MG63 (cell line): Measurements from ENCODE around the gene PTPRM. TPM values are rescaled to one million over a fixed set of nuclear protein-coding genes. Genes with fewer than 3 reads are reported as not detected.

Experiments used
- DNase-seq: peaks from one replicate; pipeline ENCODE4 v3.0.0-alpha.2; 2020
- H3K27me3 ChIP-seq: fragments of 250-450 bp; sonication (Bioruptor Pico); 2 replicates; pipeline ENCODE4 v1.5.1; 2020; ENCODE audit warnings: mild to moderate bottlenecking, moderate library complexity
- H3K36me3 ChIP-seq: fragments of 250-450 bp; sonication (Bioruptor Pico); 2 replicates; pipeline ENCODE4 v1.5.1; 2020; ENCODE audit warnings: mild to moderate bottlenecking, moderate library complexity
- H3K4me3 ChIP-seq: fragments of 250-450 bp; sonication (Bioruptor Pico); 2 replicates; pipeline ENCODE4 v1.5.1; 2020; ENCODE audit warnings: mild to moderate bottlenecking, moderate library complexity
- H3K9me3 ChIP-seq: fragments of 250-450 bp; sonication (Bioruptor Pico); 2 replicates; pipeline ENCODE4 v1.5.1; 2020; ENCODE audit warnings: mild to moderate bottlenecking, moderate library complexity
- total RNA-seq: library from RNA; depleted of rRNA; stranded (reverse); fragments of >200 nt; shearing (Covaris generic); gene quantifications from 2 replicates; pipeline ENCODE4 v1.2.3, GENCODE V29; 2014; ENCODE audit warnings: low replicate concordance

PTPRM gene
- total RNA-seq, 1 experiment from 2014 or later = 13.2 TPM

DNA sequence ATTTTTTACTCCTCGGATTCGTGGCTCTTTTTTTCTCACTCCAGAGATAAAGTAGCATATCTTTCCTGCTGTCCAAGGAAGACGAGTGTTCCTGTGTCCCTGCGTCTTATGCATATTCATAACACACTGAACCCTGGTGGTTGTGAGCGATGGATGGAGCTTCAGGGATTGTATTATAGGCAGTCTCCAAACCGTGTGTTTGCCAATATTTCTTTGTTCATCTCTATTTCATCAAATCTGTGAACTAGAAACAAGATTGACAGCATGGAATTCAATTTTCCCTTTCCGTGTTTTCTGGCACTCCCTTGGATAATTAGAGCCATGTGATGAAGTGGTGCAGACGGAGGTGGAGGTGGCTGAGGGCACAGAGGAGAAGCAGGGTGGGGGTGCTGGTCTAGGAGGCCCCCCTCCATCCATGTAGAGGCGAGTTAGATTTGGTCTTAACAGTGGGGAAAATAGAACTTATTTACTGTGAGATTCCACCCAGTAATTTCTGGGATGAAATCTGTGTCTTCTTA lies 240.9 kb downstream of the PTPRM start:
- Histone ChIP-seq H3K4me3 (no peak overlapping the region), H3K9me3 (no peaks in the 10 kb centered on the region), H3K36me3 (no peaks in the 10 kb centered on the region), H3K27me3 (no peaks in the 10 kb centered on the region)
- DNase-seq = no peak

DNA sequence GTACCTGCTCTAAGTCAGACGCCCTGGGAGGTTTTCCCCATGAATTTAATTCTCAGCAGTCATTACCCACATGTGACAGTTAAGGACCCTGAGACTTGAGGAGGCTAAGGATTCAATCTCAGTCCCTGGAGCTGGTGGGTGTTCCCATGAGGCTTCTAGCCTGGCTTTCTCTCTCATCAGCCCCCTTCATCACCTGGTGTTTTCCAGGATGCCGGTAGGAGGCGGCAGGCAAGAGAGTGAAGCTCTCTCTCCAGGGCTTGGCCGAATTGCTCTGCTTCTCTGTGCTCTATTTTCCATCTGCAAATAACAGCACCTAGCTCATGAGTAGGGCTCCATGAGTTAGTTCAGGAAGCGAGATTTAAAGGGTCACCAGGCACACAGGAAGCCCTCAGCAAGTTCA lies 241.9 kb downstream of the PTPRM start:
- no peaks in the 10 kb centered on the region for H3K36me3 ChIP-seq
- H3K4me3 ChIP-seq = no peak overlapping the region
- no peaks in the 10 kb centered on the region for H3K27me3 ChIP-seq
- H3K9me3 ChIP-seq = no peaks in the 10 kb centered on the region; the same call in 1 of the 2 replicates
- DNase-seq = no peak

DNA sequence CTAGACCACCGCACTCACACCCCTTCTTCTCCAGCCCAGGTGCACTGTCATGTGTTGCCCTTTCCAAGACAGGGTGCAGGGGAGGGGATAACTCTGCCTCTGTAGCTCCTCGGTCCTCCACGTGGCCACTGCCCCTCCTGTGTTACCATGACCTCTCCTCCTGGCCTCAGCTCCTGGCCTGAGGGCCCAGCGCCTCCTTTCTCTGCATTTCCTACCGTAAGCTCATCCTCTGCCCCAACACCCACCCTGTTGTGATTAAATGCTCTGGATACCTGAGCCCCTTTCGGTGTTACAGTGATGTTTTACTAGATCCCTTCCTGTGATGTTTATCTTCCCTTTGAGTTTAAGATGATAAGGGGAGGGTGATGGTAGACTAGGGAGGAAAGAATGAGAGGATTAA lies 242.3 kb downstream of the PTPRM start:
- no peak for DNase-seq
- Histone ChIP-seq H3K36me3 (no peaks in the 10 kb centered on the region), H3K9me3 (no peaks in the 10 kb centered on the region; the same call in 1 of the 2 replicates), H3K4me3 (no peak overlapping the region), H3K27me3 (no peaks in the 10 kb centered on the region)

DNA sequence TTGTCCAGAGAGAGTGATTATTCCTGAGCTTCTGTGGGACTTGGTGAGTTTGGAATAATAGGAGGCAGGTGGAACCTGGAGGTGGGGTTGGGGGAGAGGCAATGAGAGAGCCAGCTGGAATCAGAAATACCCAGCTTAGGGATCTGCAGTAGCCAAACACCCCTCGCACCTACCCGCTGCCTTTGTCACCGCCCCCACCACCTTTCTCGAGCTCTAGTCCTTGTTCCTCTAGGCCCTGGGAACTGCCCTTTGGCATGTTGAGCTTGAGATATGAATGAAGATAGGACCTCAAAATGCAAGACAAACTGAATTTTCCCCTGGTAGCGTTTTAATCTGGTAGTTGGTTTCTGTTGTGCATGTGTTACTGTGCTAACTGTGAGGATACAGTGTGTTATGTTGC lies 242.9 kb downstream of the PTPRM start:
- Histone ChIP-seq H3K36me3 (no peaks in the 10 kb centered on the region), H3K4me3 (no peak overlapping the region), H3K27me3 (no peaks in the 10 kb centered on the region), H3K9me3 (peaks cover 5% of the 10 kb centered on the region)
- DNase-seq = no peak

DNA sequence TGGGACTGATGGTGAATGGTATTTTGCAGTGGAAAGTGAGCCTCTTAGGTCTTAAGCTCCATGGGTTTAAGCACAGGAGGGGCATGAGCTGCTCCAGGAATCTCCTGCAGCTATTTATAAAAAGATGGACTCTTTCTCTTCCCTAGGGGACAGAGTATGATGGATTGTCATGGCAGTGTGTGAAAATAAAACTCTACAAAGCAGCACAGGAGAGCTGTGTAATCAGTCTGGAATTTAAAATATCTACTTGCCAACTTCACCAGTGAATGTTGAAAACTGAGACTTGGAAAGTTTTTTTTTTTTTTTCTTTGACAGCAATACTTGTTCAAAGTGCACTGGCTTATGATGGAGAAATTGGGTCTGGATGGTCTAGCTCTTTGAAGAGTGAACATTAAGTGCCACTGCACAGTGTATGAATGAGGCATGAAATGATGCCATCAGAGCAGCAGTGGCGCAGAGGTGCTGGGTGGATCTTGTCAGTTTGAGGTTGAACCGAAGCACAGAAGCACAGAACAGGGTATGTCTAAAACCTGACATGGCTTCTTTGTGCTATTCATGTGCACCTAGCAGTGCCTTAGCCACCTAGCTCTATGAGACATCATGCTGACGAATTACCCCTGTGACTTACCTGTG lies 245.4 kb downstream of the PTPRM start:
- Histone ChIP-seq H3K36me3 (no peaks in the 10 kb centered on the region), H3K27me3 (no peaks in the 10 kb centered on the region), H3K4me3 (no peak overlapping the region), H3K9me3 (peaks cover 9% of the 10 kb centered on the region)
- no peak for DNase-seq

DNA sequence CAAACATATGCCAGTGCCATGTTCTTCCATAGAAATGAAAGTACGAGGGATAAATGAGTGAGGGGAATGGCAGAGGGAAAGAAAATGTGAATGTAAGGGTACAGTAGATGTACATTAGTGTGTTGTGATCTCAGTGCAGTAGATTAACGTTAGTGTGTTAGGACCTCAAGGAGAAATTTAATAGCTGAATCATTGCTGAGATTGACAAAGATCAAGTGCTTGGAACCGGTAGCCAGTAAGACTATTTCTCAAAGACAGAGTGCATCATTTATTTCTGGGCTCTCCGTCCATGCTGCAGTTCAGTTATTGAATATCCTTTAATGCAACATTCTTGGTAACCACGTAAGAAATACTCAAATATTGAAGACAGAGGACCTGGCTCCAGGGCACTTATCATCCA lies 246.0 kb downstream of the PTPRM start:
- H3K4me3 ChIP-seq = no peak overlapping the region
- peaks cover 9% of the 10 kb centered on the region for H3K9me3 ChIP-seq
- DNase-seq = no peak
- H3K36me3 ChIP-seq = no peaks in the 10 kb centered on the region
- H3K27me3 ChIP-seq = no peaks in the 10 kb centered on the region

DNA sequence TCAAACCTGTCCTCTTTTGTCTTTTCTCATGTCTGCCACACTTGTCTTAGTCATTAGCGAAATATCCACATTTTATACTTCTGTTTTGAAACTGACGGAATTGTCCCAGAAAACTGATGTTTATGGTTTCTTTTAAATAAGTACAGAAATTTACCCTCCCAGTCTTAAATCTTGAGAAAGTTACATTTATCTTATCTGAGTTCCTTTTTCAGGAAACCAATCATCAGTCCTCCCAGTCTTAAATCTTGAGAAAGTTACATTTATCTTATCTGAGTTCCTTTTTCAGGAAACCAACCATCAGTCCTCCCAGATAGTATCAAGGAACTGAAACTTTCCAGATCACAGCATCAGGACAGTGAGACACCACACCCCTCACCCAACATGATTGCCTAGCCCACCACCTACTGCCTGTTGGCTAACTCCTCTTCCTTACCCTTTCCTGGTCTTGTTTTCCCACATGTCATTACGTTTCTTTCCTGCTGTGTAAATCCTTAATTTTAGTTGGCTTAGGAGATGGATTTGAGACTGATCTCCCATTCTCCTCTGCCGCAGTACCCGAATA lies 247.7 kb downstream of the PTPRM start:
- DNase-seq = no peak
- no peak overlapping the region for H3K4me3 ChIP-seq
- H3K27me3 ChIP-seq = no peaks in the 10 kb centered on the region

DNA sequence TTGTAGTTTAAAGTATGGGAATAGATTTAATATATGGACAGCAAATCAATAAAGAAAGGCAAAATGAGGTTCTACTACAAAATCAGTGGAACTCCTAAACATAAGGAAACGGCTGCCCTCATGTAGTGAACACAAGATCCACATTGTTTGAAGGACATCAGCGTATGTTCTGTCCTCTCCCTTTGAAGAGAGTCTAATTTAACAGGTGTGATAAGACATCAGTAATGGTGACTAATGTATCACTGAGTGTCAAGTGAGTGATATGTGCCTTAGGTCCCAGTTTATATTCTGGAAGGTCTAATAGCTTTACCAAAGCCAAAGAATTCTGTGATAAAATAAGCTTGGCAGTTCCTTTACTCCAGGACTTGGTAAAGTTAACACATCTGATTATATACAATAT lies 248.7 kb downstream of the PTPRM start:
- Histone ChIP-seq H3K9me3 (peaks cover 9% of the 10 kb centered on the region), H3K36me3 (no peaks in the 10 kb centered on the region), H3K4me3 (no peak overlapping the region), H3K27me3 (no peaks in the 10 kb centered on the region)
- no peak for DNase-seq

More for the DNA sequence above, 247.7 kb downstream of the PTPRM start:
- H3K36me3 ChIP-seq = no peaks in the 10 kb centered on the region
- peaks cover 9% of the 10 kb centered on the region for H3K9me3 ChIP-seq

DNA sequence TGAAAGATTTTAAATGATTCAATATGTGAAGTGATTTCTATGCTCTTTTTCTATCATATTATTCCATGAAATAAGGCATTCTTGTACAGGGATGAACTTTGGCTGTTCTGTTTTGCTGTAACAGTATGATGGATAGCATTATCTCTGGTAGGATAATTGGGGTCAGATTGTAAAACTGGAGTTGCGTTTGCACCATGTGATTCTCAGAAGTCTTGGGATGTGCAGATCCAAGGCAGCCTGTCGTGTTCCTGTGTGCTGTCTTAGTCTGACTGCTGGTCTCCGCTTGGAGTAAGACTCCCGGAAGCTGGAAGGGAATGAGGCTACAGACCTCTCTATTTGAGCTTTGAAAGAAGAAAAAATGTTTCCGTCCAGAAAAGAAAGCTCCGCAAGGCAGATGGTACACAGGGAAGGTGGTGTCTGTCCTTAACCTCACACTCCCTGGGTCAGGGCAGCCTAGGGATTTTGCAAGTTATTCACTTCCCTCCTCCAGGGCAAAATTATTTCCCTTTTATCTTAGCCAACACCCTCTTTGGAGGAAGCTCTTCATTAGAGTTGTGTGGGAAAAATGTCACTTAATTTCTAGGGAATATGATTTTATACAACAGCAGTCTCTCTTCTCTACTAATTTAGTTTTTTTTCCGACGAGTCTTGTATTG lies 250.6 kb downstream of the PTPRM start:
- DNase-seq = no peak
- Histone ChIP-seq H3K4me3 (no peak overlapping the region), H3K9me3 (peaks cover 9% of the 10 kb centered on the region), H3K36me3 (no peaks in the 10 kb centered on the region), H3K27me3 (no peaks in the 10 kb centered on the region)

DNA sequence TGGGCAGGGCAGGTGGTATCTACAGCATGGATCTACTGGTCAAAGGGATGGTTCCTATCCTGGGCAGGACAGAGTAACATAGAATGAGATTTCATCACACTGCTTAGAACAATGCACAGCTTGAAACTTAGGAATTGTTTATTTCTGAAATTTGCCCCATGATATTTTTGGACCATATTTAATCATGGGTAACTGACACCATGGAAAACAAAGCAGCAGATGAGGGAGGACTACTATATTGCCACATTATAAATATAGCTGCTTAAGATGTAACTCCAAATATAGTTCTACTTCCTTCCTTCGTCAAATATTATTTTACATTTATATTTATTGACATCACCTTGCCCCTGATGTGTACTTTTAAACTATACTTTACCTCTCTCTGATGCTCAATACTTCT lies 254.7 kb downstream of the PTPRM start:
- Histone ChIP-seq H3K9me3 (no peaks in the 10 kb centered on the region), H3K4me3 (no peak overlapping the region), H3K27me3 (no peaks in the 10 kb centered on the region), H3K36me3 (no peaks in the 10 kb centered on the region)
- no peak for DNase-seq

DNA sequence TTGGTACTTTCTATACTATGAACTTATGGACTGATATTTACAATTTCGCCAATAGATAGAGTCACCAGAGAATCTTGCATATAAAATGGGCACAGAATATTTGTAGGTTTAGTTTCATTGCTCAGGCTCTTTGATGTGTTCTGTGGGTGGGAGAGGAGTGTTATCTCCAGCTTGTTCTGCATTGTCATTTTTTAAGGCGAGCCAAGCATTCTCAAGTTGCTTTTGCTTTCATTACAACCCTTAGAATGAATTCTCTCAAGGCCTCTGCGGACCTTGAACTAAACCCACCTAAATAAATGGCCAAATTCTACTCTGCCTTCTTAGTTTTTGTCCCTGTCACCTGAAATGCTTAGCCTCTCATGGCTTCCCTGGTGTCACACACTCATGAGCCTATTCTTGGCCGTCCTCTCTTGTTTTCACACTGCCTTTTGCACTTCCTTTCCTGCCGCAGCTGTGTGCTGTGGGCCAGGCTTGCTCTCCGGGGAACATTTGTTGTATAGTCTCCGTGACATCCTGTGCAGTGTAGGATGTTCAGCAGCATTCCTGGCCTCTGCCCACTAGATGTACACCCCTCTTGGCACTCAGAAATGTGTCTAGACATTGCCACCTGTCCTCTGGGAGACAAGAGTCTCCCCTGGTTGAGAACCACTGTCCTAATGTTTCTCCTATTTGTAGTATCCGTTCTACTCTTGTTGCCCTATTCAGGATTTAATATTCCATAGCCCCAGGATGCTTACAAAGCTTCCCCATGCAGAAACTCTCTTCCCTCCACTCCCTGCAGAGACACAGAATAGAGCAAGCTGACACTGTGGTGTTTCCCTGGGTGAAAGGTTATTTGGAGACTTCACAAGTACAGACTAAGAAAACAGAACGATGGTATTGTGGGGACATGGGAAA lies 255.6 kb downstream of the PTPRM start:
- DNase-seq = no peak
- Histone ChIP-seq H3K4me3 (no peak overlapping the region), H3K9me3 (no peaks in the 10 kb centered on the region), H3K36me3 (no peaks in the 10 kb centered on the region), H3K27me3 (no peaks in the 10 kb centered on the region)

DNA sequence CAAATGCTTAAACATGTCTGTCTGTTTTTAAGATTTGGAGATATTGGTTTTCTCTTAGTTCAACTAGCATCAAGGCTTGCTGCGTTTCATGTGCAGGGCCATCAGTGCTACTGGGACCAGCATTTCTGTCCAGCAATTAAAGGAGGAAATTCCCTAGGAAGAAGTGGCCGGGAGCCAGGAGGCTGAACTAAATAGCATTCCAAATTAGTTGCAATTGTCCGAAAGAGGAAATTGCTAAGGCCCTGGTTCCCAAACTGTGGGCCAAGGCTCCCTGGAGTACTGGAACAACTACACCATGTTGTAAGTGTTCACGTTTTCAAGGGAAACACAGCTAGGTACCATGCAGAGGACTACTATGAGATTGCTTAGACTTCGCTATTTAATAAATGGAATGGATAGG lies 257.9 kb downstream of the PTPRM start:
- DNase-seq = no peak
- H3K27me3 ChIP-seq = no peaks in the 10 kb centered on the region
- H3K9me3 ChIP-seq = no peaks in the 10 kb centered on the region
- H3K4me3 ChIP-seq = no peak overlapping the region
- no peaks in the 10 kb centered on the region for H3K36me3 ChIP-seq

DNA sequence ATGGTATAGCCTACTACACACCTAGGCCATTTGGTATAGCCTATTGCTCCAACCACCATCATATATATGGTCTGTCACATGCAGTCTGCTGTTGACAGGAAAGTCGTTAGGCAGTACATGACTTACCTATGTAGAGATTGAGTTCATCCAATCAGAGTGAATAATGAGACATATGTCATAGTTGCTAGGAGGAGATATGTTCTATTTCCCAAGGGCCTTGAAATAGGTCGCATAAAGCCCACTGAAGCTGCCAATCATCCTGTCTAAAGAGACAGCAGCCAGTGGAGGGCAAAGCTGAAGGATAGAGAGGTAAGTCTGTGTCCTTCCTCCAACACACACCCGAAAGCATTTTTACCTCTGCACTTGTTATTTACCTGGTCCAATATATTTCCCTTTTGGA lies 263.4 kb downstream of the PTPRM start:
- Histone ChIP-seq H3K36me3 (no peaks in the 10 kb centered on the region), H3K27me3 (no peaks in the 10 kb centered on the region), H3K9me3 (peaks cover 4% of the 10 kb centered on the region; the same call in 1 of the 2 replicates), H3K4me3 (no peak overlapping the region)
- no peak for DNase-seq

DNA sequence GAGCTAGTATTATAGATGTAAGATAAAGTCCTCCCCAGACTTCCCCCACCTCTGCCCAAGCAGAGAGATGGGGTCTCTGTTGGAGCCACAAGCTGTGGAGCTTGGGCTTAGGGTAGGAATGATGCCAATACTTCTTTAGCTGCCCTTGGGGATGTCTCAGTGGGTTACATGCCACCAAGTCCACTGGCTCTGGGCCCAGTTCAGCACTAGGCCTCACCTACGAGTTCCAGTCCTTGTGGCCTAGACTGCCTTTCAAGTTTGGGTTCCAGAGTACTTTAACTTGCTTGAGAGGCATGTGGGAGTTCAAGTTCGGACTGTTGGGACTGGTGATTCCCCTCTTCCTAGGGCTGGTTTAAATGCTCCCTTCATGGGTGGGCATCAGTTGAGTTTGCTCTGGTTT lies 272.4 kb downstream of the PTPRM start:
- DNase-seq = no peak
- H3K9me3 ChIP-seq = peaks cover 3% of the 10 kb centered on the region; the same call in 1 of the 2 replicates
- H3K4me3 ChIP-seq = no peak overlapping the region
- no peaks in the 10 kb centered on the region for H3K36me3 ChIP-seq
- H3K27me3 ChIP-seq = no peaks in the 10 kb centered on the region

DNA sequence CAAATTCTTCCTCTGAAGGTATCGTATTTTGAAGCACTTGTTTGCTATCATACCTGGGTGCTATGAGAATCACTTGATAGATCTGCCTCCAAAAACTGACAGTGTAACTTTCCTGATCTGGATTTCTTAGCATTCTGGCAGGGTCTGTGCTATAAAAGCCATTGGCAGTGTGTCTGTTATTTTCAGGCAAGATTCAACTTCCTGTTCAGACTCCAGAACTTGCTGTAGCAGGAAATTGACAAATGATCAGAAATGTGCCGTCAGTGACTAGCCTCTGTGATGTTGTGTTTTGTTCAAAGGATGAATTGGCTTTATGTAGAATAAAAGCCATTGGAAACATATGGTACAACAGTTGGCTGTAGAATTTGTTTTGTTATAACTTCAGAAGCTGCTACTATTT lies 273.3 kb downstream of the PTPRM start:
- Histone ChIP-seq H3K9me3 (no peaks in the 10 kb centered on the region; the same call in 1 of the 2 replicates), H3K4me3 (no peak overlapping the region), H3K36me3 (no peaks in the 10 kb centered on the region), H3K27me3 (no peaks in the 10 kb centered on the region)
- no peak for DNase-seq

DNA sequence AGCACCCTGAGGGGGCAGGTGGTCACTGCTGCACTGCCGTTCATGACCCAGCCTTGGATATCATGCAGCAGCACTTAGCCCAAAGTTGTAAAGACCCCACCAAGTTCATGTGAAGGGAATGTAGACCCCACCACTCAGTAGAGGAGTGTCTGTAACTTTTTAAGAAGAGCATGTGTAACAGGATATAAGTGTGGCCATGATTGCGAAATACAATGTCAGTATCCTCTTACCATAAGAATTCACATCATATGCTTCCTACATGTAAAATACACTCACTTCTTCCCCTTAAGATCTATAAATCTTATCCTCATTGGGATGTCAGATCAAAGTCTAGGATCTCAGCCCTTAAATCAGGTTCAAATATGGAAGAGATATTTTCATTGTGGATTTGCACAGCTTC lies 276.9 kb downstream of the PTPRM start:
- Histone ChIP-seq H3K4me3 (no peak overlapping the region), H3K9me3 (no peaks in the 10 kb centered on the region; the same call in 1 of the 2 replicates), H3K27me3 (no peaks in the 10 kb centered on the region), H3K36me3 (no peaks in the 10 kb centered on the region)
- no peak for DNase-seq

DNA sequence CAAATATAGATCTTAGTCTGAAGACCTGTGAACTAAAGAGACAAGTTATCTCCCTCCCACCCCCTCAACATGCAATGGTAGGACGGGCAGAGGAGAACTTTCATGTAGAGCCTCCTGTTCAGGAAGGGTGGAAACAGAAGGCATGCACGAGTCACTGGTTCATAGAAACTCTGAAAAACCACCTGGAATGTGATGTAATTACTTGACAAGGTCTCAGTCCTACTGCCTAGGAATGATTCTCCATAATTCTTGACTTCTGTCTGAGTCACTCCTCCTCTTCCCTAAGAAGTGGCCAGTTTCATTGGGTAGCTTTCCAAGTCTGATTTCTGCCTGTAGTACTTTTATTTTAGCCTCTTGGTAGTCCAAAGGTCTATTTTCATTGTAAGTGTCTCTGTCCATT lies 277.3 kb downstream of the PTPRM start:
- Histone ChIP-seq H3K4me3 (no peak overlapping the region), H3K36me3 (no peaks in the 10 kb centered on the region), H3K9me3 (no peaks in the 10 kb centered on the region; the same call in 1 of the 2 replicates), H3K27me3 (no peaks in the 10 kb centered on the region)
- no peak for DNase-seq
